Stimulated activated memory B cell treated with anti-CD40 and anti-IgM and Interleukin-4, amounts not matched to agents 10 μg/mL and 1 μg/mL and 100 μg/mL, for 72 hours (primary cell): Measurements from ENCODE around the gene GPATCH8.
A peak's percentile ranks its signal among the peaks of the same experiment; 100 is the strongest.
"Not testable (repeated sequence)": the region's sequence is repeated elsewhere in the genome, so short reads cannot be mapped to it uniquely, and the experiment has no call there.

Source experiments
- ATAC-seq: fragments of 150-1000 bp; cut with Tn5 transposase; 2 replicates; pipeline ENCODE4 v1.10.0; 2021
- H3K27ac Mint-ChIP-seq: one replicate; pipeline ENCODE4 v1.8.0; 2022; ENCODE audit warnings: mild to moderate bottlenecking, mixed read lengths
- H3K27me3 Mint-ChIP-seq: one replicate; pipeline ENCODE4 v1.8.0; 2022; ENCODE audit warnings: mixed read lengths
- H3K36me3 Mint-ChIP-seq: one replicate; pipeline ENCODE4 v1.8.0; 2022; ENCODE audit warnings: mixed read lengths
- H3K4me1 Mint-ChIP-seq: one replicate; pipeline ENCODE4 v1.8.0; 2022; ENCODE audit warnings: mixed read lengths
- H3K4me3 Mint-ChIP-seq: one replicate; pipeline ENCODE4 v1.8.0; 2022; ENCODE audit warnings: mild to moderate bottlenecking, moderate library complexity, mixed read lengths
- H3K9me3 Mint-ChIP-seq: one replicate; pipeline ENCODE4 v1.8.0; 2022; ENCODE audit warnings: mixed read lengths

Gene GPATCH8

GRCh38 chr17:44365051-44365450, 138.2 kb downstream of the GPATCH8 start:
- Mint-ChIP-seq H3K27me3 (peaks cover 53% of the 10 kb centered on the region), H3K4me3 (peak overlapping the region; percentile 18)
- H3K4me1 Mint-ChIP-seq, H3K36me3 Mint-ChIP-seq, H3K9me3 Mint-ChIP-seq, H3K27ac Mint-ChIP-seq, ATAC-seq: not testable (repeated sequence)

GRCh38 chr17:44363613-44364159, 139.5 kb downstream of the GPATCH8 start, which contains the start of gene FAM171A2:
Gene FAM171A2, minus strand, starts transcription at chr17:44363853. Its CDS starts 139 bp downstream, at chr17:44363714.
- Mint-ChIP-seq H3K27me3 (peaks cover 52% of the 10 kb centered on the region), H3K27ac (no peak within 1 kb of the TSS), H3K36me3 (no peaks in the 10 kb centered on the region), H3K4me3 (peak within 1 kb of the TSS; percentile 69), H3K4me1 (peaks cover 6% of the 10 kb centered on the region), H3K9me3 (no peaks in the 10 kb centered on the region)
- ATAC-seq: peak; percentile 85

GRCh38 chr17:44362949-44363612, 140.1 kb downstream of the GPATCH8 start:
- Mint-ChIP-seq H3K27ac (no peak overlapping the region), H3K27me3 (peaks cover 46% of the 10 kb centered on the region), H3K4me3 (peak overlapping the region; percentile 69), H3K9me3 (no peaks in the 10 kb centered on the region), H3K4me1 (peaks cover 9% of the 10 kb centered on the region), H3K36me3 (no peaks in the 10 kb centered on the region)
- ATAC-seq: peak; percentile 46

- Mint-ChIP-seq H3K27me3 (peaks cover 40% of the 10 kb centered on the region), H3K4me1 (peaks cover 9% of the 10 kb centered on the region), H3K27ac (no peak overlapping the region), H3K4me3 (peak overlapping the region; percentile 30), H3K9me3 (no peaks in the 10 kb centered on the region), H3K36me3 (no peaks in the 10 kb centered on the region)
- no peak for ATAC-seq
Measured at GRCh38 chr17:44362459-44362948, 140.7 kb downstream of the GPATCH8 start.

- H3K4me3 Mint-ChIP-seq: no peak overlapping the region
- H3K27ac Mint-ChIP-seq: no peak overlapping the region
- peaks cover 32% of the 10 kb centered on the region for H3K27me3 Mint-ChIP-seq
- H3K4me1 Mint-ChIP-seq: peaks cover 9% of the 10 kb centered on the region
- no peaks in the 10 kb centered on the region for H3K36me3 Mint-ChIP-seq
- no peak for ATAC-seq
- no peaks in the 10 kb centered on the region for H3K9me3 Mint-ChIP-seq
Measured at GRCh38 chr17:44361292-44362260, 141.6 kb downstream of the GPATCH8 start.

- no peak overlapping the region for H3K27ac Mint-ChIP-seq
- no peak for ATAC-seq
- no peak overlapping the region for H3K4me3 Mint-ChIP-seq
- H3K36me3 Mint-ChIP-seq: no peaks in the 10 kb centered on the region
- peaks cover 9% of the 10 kb centered on the region for H3K4me1 Mint-ChIP-seq
- peaks cover 25% of the 10 kb centered on the region for H3K27me3 Mint-ChIP-seq
- H3K9me3 Mint-ChIP-seq: no peaks in the 10 kb centered on the region
Measured at GRCh38 chr17:44360826-44361225, 142.4 kb downstream of the GPATCH8 start.

- H3K27me3 Mint-ChIP-seq: peaks cover 24% of the 10 kb centered on the region
- no peaks in the 10 kb centered on the region for H3K9me3 Mint-ChIP-seq
- peaks cover 9% of the 10 kb centered on the region for H3K4me1 Mint-ChIP-seq
- H3K27ac Mint-ChIP-seq: no peak overlapping the region
- H3K36me3 Mint-ChIP-seq: no peaks in the 10 kb centered on the region
- ATAC-seq: no peak
- H3K4me3 Mint-ChIP-seq: no peak overlapping the region
Measured at GRCh38 chr17:44360144-44360533, 143.1 kb downstream of the GPATCH8 start.

- no peak for ATAC-seq
- Mint-ChIP-seq H3K4me1 (peaks cover 9% of the 10 kb centered on the region), H3K9me3 (no peaks in the 10 kb centered on the region), H3K27me3 (peaks cover 19% of the 10 kb centered on the region), H3K36me3 (no peaks in the 10 kb centered on the region), H3K27ac (peak overlapping the region; percentile 17), H3K4me3 (no peak overlapping the region)
Measured at GRCh38 chr17:44359458-44360143, 143.6 kb downstream of the GPATCH8 start.

- ATAC-seq: no peak
- Mint-ChIP-seq H3K4me1 (peaks cover 9% of the 10 kb centered on the region), H3K36me3 (no peaks in the 10 kb centered on the region), H3K27ac (peak overlapping the region; percentile 17), H3K9me3 (no peaks in the 10 kb centered on the region), H3K27me3 (peaks cover 18% of the 10 kb centered on the region), H3K4me3 (no peak overlapping the region)
Measured at GRCh38 chr17:44359006-44359405, 144.2 kb downstream of the GPATCH8 start.

- H3K4me3 Mint-ChIP-seq: no peak overlapping the region
- H3K36me3 Mint-ChIP-seq: peaks cover 2% of the 10 kb centered on the region
- H3K9me3 Mint-ChIP-seq: no peaks in the 10 kb centered on the region
- no peak overlapping the region for H3K27ac Mint-ChIP-seq
- peaks cover 11% of the 10 kb centered on the region for H3K4me1 Mint-ChIP-seq
- ATAC-seq: no peak
- peaks cover 14% of the 10 kb centered on the region for H3K27me3 Mint-ChIP-seq
Measured at GRCh38 chr17:44358066-44358465, 145.1 kb downstream of the GPATCH8 start.

GRCh38 chr17:44356241-44356640, 147.0 kb downstream of the GPATCH8 start:
- Mint-ChIP-seq H3K27ac (no peak overlapping the region), H3K9me3 (no peaks in the 10 kb centered on the region), H3K36me3 (peaks cover 19% of the 10 kb centered on the region), H3K27me3 (peaks cover under 1% of the 10 kb centered on the region), H3K4me3 (no peak overlapping the region), H3K4me1 (peaks cover 28% of the 10 kb centered on the region)
- ATAC-seq: no peak

- ATAC-seq: no peak
- Mint-ChIP-seq H3K27ac (no peak overlapping the region), H3K27me3 (no peaks in the 10 kb centered on the region), H3K4me1 (peaks cover 31% of the 10 kb centered on the region), H3K9me3 (no peaks in the 10 kb centered on the region), H3K4me3 (no peak overlapping the region), H3K36me3 (peaks cover 24% of the 10 kb centered on the region)
Measured at GRCh38 chr17:44355642-44356099, 147.5 kb downstream of the GPATCH8 start.

- no peaks in the 10 kb centered on the region for H3K27me3 Mint-ChIP-seq
- no peak overlapping the region for H3K27ac Mint-ChIP-seq
- H3K36me3 Mint-ChIP-seq: peaks cover 31% of the 10 kb centered on the region
- peaks cover 39% of the 10 kb centered on the region for H3K4me1 Mint-ChIP-seq
- ATAC-seq: peak; percentile 68
- no peaks in the 10 kb centered on the region for H3K9me3 Mint-ChIP-seq
- H3K4me3 Mint-ChIP-seq: peak overlapping the region; percentile 72
Measured at GRCh38 chr17:44354582-44355561, 148.3 kb downstream of the GPATCH8 start.
